T-helper 2 cell treated with Interferon-gamma antibody and Interleukin-4, amounts not matched to agents 100 ng/mL and 5 ng/mL, for 36 hours (primary cell): Measurements from ENCODE around the gene FGFR2. TPM values are rescaled to one million over a fixed set of nuclear protein-coding genes. Genes with fewer than 3 reads are reported as not detected.

ENCODE experiments used
- intact Hi-C: fragments of 100-400 bp; cut with micrococcal nuclease; formaldehyde crosslinking; loops from one replicate; pipeline ENCODE4 v1.15.1; 2023
- total RNA-seq: library from RNA; stranded (reverse); gene quantifications from 2 replicates; pipeline ENCODE4 v1.2.3, GENCODE V29; 2022

Gene FGFR2
- total RNA-seq = 0.73 TPM in 1 of 2 replicates, not detected in the other

- intact Hi-C loops = no loop called here
Observed at GRCh38 chr10:121598263-121599249, at the start of gene FGFR2. Gene FGFR2, minus strand, starts transcription at chr10:121598444. Its CDS starts 4,627 bp downstream, at chr10:121593817.

GRCh38 chr10:121647401-121647800 lies 49.2 kb upstream of the FGFR2 start:
- intact Hi-C loops = no loop called here

- intact Hi-C loops = no loop called here
Observed at GRCh38 chr10:121645696-121646095, 47.5 kb upstream of the FGFR2 start.

GRCh38 chr10:121644501-121644900 lies 46.3 kb upstream of the FGFR2 start:
- intact Hi-C loops = no loop called here

GRCh38 chr10:121640266-121640665 lies 42.0 kb upstream of the FGFR2 start:
- intact Hi-C loops = no loop called here

GRCh38 chr10:121639416-121639815 lies 41.2 kb upstream of the FGFR2 start:
- intact Hi-C loops = no loop called here

- intact Hi-C loops = no loop called here
Observed at GRCh38 chr10:121637437-121637836, 39.2 kb upstream of the FGFR2 start.

- intact Hi-C loops = no loop called here
Observed at GRCh38 chr10:121633056-121633455, 34.8 kb upstream of the FGFR2 start.

- intact Hi-C loops = no loop called here
Observed at GRCh38 chr10:121631365-121632029, 33.3 kb upstream of the FGFR2 start.

- intact Hi-C loops = no loop called here
Observed at GRCh38 chr10:121628859-121629258, 30.6 kb upstream of the FGFR2 start.

- intact Hi-C loops = no loop called here
Observed at GRCh38 chr10:121627876-121628581, 29.8 kb upstream of the FGFR2 start.

- intact Hi-C loops = no loop called here
Observed at GRCh38 chr10:121624836-121625486, 26.7 kb upstream of the FGFR2 start.

- intact Hi-C loops = no loop called here
Observed at GRCh38 chr10:121618906-121619305, 20.7 kb upstream of the FGFR2 start.

GRCh38 chr10:121617176-121617575 lies 18.9 kb upstream of the FGFR2 start:
- intact Hi-C loops = no loop called here

- intact Hi-C loops = no loop called here
Observed at GRCh38 chr10:121616291-121616690, 18.0 kb upstream of the FGFR2 start.

GRCh38 chr10:121615836-121616235 lies 17.6 kb upstream of the FGFR2 start:
- intact Hi-C loops = no loop called here

- intact Hi-C loops = no loop called here
Observed at GRCh38 chr10:121615435-121615793, 17.2 kb upstream of the FGFR2 start.

- intact Hi-C loops = no loop called here
Observed at GRCh38 chr10:121614613-121615434, 16.6 kb upstream of the FGFR2 start.

GRCh38 chr10:121613456-121613855 lies 15.2 kb upstream of the FGFR2 start:
- intact Hi-C loops = no loop called here

GRCh38 chr10:121611393-121612159 lies 13.3 kb upstream of the FGFR2 start:
- intact Hi-C loops = no loop called here
